Measurements from ENCODE around the gene MGME1.

GRCh38 chr20:17934141-17934862, 34.5 kb upstream of the MGME1 start:
- TF ChIP-seq CTCF (IDR thresholded peaks at IDR 0.05), result no peak
- no peak for TF ChIP-seq POLR2A (IDR thresholded peaks at IDR 0.05)
